GM21723 (cell line): ENCODE data around the gene AATK.
"Not testable (repeated sequence)": the region's sequence is repeated elsewhere in the genome, so short reads cannot be mapped to it uniquely, and the experiment has no call there.

Experiments used
- ATAC-seq: cut with Tn5 transposase; IDR thresholded peaks from one replicate; pipeline ENCODE4 v1.9.1; 2021; ENCODE audit warnings: mild to moderate bottlenecking, moderate library complexity; ENCODE audit not compliant: unreplicated experiment

AATK gene

GRCh38 chr17:81080019-81080418 lies 86.0 kb downstream of the AATK start:
- no peak for ATAC-seq

GRCh38 chr17:81078026-81078913 lies 87.8 kb downstream of the AATK start:
- ATAC-seq = not testable (repeated sequence)

- no peak for ATAC-seq
Observed at GRCh38 chr17:81076141-81076679, 89.8 kb downstream of the AATK start.

DNA sequence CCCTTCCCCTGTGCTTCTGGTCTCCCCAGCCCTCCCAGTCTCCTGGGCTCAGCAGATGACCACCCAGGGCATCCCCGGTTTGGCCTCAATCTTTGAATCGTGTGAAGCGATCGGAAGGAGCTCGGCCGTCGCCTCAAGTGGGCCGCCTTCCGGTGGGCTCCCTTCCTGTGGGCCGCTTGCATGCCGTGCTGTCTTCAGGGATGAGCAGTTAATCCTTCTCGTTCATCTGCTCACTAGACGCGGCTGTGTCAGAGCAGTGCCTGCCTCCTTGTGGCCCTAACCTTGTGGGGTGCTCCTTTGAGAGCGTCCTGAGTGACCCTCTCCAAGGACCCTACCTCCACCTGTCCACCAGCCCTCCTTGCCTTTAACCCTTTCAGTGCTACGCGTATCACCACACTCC lies 90.7 kb downstream of the AATK start:
- no peak for ATAC-seq

GRCh38 chr17:81074875-81075274 lies 91.1 kb downstream of the AATK start:
- no peak for ATAC-seq

- no peak for ATAC-seq
Observed at GRCh38 chr17:81073967-81074839, 91.8 kb downstream of the AATK start.

- no peak for ATAC-seq
Observed at GRCh38 chr17:81071761-81072741, 94.0 kb downstream of the AATK start.

DNA sequence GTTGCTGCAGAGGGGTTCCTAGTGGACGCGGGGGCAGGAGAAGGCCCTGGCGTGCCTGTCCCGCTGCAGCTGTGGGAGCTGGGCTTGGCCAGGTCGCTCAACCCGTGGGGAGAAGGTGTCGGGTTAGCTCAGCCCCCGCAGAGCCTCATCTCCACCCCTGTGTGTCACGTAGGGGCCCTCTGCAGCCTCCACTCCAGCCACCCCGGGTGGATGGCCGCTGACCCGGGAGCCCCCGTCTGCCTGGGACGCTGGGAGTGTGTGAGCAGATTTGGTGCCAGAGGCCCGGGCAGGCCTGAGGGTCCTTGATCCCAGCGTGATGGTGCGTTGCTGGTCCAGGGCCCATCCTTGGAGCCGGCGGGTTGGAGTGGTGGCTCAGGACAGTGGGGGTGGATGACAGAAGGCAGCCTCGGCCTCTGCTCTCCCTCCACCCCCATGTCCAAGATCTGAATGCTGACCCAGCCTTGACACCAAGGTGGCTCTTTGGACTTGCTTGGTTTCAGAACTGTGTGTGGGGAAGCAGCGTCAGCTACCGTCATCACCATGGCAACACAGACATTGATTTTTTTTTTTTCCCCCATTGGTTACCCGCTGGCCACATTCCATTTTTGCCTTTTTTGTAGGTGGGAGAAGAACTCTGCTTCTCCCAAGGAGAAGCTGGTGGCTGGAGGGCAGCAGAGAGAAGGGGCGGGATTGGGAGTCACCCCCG lies 95.3 kb downstream of the AATK start:
- ATAC-seq = no peak

DNA sequence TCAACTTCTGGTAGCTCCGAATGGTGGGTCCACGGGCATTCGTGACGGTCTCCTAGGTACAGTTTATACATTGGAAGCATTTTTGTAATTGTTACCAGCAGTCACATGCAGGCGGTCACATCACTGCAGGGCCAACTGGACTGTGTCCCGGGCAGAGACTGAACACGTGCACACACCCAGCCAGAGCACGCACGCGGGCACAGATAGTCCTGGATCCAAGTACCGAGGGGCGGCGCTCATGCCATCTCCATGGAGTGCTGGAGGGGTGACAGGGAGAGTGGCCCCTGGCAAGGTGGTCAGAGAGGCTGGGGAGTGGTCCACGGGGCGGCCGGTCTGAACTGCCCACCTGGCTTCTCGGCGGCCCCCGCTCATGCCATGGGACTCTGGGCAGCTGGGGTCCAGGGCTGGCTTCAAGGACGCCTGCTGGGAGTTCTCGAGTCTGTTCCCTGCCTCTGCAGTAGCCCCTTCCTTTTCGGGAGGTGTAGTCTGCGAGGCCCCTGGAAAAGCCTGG lies 96.8 kb downstream of the AATK start:
- no peak for ATAC-seq

DNA sequence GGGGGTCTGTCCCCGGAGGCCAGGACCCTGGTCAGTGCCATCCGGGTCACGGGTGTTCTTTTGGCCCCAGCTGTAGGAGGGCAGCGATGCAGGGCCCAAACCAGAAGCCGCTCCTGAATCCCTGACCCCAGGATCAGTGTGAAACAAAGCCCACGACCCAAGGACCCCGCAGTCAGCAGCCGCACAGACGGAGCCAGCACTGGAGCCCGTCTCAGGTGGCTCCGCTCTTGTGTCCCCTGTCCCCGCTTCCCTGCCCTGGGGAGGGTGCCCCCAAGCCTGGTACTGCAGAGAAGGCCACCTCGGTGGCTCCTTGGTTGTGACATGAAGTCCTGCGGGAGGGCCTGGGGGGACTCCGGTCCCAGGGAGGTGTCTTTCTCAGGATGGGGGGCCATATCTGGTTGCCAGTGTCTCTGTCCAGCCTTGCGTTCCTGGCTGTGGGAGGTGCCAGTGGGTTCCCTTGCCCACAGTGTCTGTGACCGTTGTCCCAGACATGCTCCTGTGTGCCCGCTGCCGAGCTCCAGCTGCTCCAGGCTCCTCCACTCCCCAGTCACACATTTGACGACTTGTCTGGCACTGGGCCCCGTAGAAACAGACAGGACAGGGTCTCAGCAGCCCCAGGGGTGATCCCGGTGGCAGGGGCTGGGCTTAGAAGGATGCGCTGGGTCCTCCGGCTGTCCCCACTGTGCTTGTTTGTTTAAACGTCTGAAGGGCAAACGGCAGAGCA lies 97.4 kb downstream of the AATK start:
- ATAC-seq = no peak

DNA sequence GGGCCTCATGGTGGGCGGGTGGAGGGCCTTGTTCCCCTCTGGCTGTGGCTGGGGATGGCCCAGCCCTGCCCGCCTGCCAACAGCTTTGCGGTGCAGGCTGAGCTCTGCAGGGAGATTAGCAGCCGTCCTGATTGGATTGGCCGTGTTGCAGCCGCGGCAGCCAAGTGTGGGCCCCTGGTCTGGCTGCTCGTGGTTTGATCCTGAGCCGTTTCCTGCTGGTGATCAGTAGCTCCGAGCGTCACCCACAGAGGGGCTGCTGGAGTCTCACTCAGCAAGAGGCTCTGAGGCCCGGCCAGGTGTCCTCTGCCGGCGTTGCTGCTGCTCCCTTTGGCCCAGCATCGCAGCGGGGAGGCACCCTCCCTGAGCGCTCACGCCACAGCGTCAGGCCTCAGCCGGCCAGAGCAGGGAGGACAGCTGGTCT lies 98.6 kb downstream of the AATK start:
- no peak for ATAC-seq
